ENCODE data around the gene GRAMD2A. TPM values are rescaled to one million over a fixed set of nuclear protein-coding genes. Genes with fewer than 3 reads are reported as not detected.

Gene GRAMD2A
- total RNA-seq, 1 donor from 2014 or later, result not detected

- no peak overlapping the region for H3K4me3 Mint-ChIP-seq (ENCODE audit: unreplicated experiment)
- TF ChIP-seq CTCF (IDR thresholded peaks at IDR 0.05), result no peak
- no peaks in the 10 kb centered on the region for H3K9me3 Mint-ChIP-seq (ENCODE audit: unreplicated experiment)
- no peak overlapping the region for H3K27ac Mint-ChIP-seq (ENCODE audit: unreplicated experiment)
- H3K36me3 Mint-ChIP-seq (ENCODE audit: unreplicated experiment), result no peaks in the 10 kb centered on the region
- H3K27me3 Mint-ChIP-seq (ENCODE audit: unreplicated experiment), result peaks cover 3% of the 10 kb centered on the region
- H3K4me1 Mint-ChIP-seq (ENCODE audit: unreplicated experiment), result peaks cover 2% of the 10 kb centered on the region
- DNase-seq (ENCODE audit: extremely low spot score, unreplicated experiment), result peak; percentile 48
These were observed 36.8 kb downstream of the GRAMD2A start for GRCh38 chr15:72160696-72161245.

DNA sequence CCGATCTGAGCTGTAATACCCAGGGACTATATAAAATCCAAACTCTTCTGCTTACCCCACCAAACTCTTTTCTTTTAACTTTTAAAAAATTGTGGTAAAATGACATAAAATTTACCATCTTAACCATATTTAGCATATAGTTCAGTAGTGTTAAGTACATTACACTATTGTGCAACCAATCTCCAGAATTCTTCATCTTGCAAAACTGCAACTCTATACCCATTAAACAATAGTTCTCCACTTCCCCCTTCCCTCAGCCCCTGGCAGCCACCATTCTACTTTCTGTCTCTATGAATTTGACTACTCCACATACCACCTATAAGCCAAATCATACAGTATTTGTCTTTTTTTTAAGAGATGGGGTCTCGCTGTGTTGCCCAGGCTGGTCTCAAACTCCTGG lies 40.7 kb downstream of the GRAMD2A start:
- no peaks in the 10 kb centered on the region for H3K36me3 Mint-ChIP-seq (ENCODE audit: unreplicated experiment)
- peaks cover 11% of the 10 kb centered on the region for H3K4me1 Mint-ChIP-seq (ENCODE audit: unreplicated experiment)
- no peak overlapping the region for H3K27ac Mint-ChIP-seq (ENCODE audit: unreplicated experiment)
- no peak for TF ChIP-seq CTCF (IDR thresholded peaks at IDR 0.05)
- no peak for DNase-seq (ENCODE audit: extremely low spot score, unreplicated experiment)
- peaks cover 3% of the 10 kb centered on the region for H3K27me3 Mint-ChIP-seq (ENCODE audit: unreplicated experiment)
- no peaks in the 10 kb centered on the region for H3K9me3 Mint-ChIP-seq (ENCODE audit: unreplicated experiment)
- H3K4me3 Mint-ChIP-seq (ENCODE audit: unreplicated experiment), result no peak overlapping the region

- peak overlapping the region; percentile 70 for H3K4me3 Mint-ChIP-seq (ENCODE audit: unreplicated experiment)
- H3K9me3 Mint-ChIP-seq (ENCODE audit: unreplicated experiment), result no peaks in the 10 kb centered on the region
- peak overlapping the region; percentile 64 for H3K27ac Mint-ChIP-seq (ENCODE audit: unreplicated experiment)
- no peaks in the 10 kb centered on the region for H3K36me3 Mint-ChIP-seq (ENCODE audit: unreplicated experiment)
- DNase-seq (ENCODE audit: extremely low spot score, unreplicated experiment), result peak; percentile 90
- peaks cover 3% of the 10 kb centered on the region for H3K27me3 Mint-ChIP-seq (ENCODE audit: unreplicated experiment)
- TF ChIP-seq CTCF (IDR thresholded peaks at IDR 0.05), result peak; percentile 88
- H3K4me1 Mint-ChIP-seq (ENCODE audit: unreplicated experiment), result peaks cover 11% of the 10 kb centered on the region
These were observed 41.7 kb downstream of the GRAMD2A start for GRCh38 chr15:72155635-72156616.

DNA sequence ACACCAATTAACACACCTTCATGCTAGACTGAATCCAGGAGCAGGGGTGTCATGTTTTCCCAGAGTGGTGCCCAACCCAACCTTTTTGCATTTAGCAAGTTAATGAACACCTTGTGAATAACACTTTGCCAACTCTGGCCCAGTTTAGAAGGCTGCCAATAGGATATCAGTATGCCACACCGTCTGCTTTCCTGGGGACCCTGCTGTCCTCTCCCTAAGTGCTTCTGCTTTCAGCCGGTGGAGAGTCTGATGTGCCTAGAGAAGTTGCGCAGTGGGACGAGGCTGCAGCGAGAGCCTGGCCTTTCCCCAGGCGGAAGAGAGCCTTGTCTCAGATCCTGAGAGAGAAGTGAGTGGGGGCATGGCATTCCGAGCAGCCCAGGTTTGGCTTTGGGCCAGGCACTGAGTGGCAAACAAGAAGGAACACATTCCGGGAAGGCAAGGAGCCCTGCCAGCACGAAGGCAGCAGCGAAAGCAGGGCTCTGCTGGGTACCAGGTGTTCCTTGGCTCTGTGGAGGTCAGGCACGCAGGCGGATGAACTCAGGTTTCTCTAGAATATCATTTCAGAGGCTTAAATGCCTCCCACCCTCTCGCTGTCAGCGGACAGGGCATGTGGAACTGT lies 42.5 kb downstream of the GRAMD2A start:
- no peak for DNase-seq (ENCODE audit: extremely low spot score, unreplicated experiment)
- Mint-ChIP-seq H3K27ac (ENCODE audit: unreplicated experiment) (peak overlapping the region; percentile 64), H3K27me3 (ENCODE audit: unreplicated experiment) (peaks cover 3% of the 10 kb centered on the region), H3K4me1 (ENCODE audit: unreplicated experiment) (peaks cover 11% of the 10 kb centered on the region), H3K9me3 (ENCODE audit: unreplicated experiment) (no peaks in the 10 kb centered on the region), H3K4me3 (ENCODE audit: unreplicated experiment) (peak overlapping the region; percentile 70), H3K36me3 (ENCODE audit: unreplicated experiment) (no peaks in the 10 kb centered on the region)
- TF ChIP-seq CTCF (IDR thresholded peaks at IDR 0.05), result no peak

GRCh38 chr15:72154316-72154715 lies 43.3 kb downstream of the GRAMD2A start:
- Mint-ChIP-seq H3K4me1 (ENCODE audit: unreplicated experiment) (peaks cover 11% of the 10 kb centered on the region), H3K9me3 (ENCODE audit: unreplicated experiment) (no peaks in the 10 kb centered on the region), H3K36me3 (ENCODE audit: unreplicated experiment) (no peaks in the 10 kb centered on the region), H3K27ac (ENCODE audit: unreplicated experiment) (no peak overlapping the region), H3K4me3 (ENCODE audit: unreplicated experiment) (no peak overlapping the region), H3K27me3 (ENCODE audit: unreplicated experiment) (peaks cover 3% of the 10 kb centered on the region)
- DNase-seq (ENCODE audit: extremely low spot score, unreplicated experiment), result no peak
- TF ChIP-seq CTCF (IDR thresholded peaks at IDR 0.05), result no peak

Data from osteocyte (in vitro differentiated cells).